MM.1S (cell line): ENCODE results near the gene ACSS3.

Source experiments
- DNase-seq: peaks from one replicate; pipeline ENCODE4 v3.0.0-alpha.2; 2015
- H2AFZ ChIP-seq: fragments of 300-600 bp; sonication (generic); 2 replicates; pipeline ENCODE4 v1.6.0; 2016; ENCODE audit warnings: antibody characterized with exemption, low read length
- H3F3A ChIP-seq: fragments of 300-600 bp; sonication (generic); 2 replicates; pipeline ENCODE4 v1.6.1; 2016; ENCODE audit warnings: mild to moderate bottlenecking, antibody characterized with exemption, low read length, moderate library complexity, mixed read lengths; ENCODE audit not compliant: insufficient read depth
- H3K27ac ChIP-seq: fragments of 300-600 bp; sonication (generic); 2 replicates; pipeline ENCODE4 v1.5.1; 2016; ENCODE audit warnings: mild to moderate bottlenecking, low read length
- H3K27me3 ChIP-seq: fragments of 300-600 bp; sonication (generic); replicated peaks from 2 replicates; pipeline ENCODE4 v1.6.0; 2016; ENCODE audit warnings: low read length; ENCODE audit not compliant: insufficient read depth
- H3K36me3 ChIP-seq: fragments of 300-600 bp; sonication (generic); replicated peaks from 2 replicates; pipeline ENCODE4 v1.6.1; 2016; ENCODE audit warnings: mild to moderate bottlenecking, low read length, mixed read lengths; ENCODE audit not compliant: insufficient read depth
- H3K4me1 ChIP-seq: fragments of 300-600 bp; sonication (generic); 2 replicates; pipeline ENCODE4 v1.6.1; 2016; ENCODE audit warnings: low read length, mixed read lengths
- H3K4me2 ChIP-seq: fragments of 300-600 bp; sonication (generic); 2 replicates; pipeline ENCODE4 v1.6.0; 2016; ENCODE audit warnings: low read depth, low read length
- H3K4me3 ChIP-seq: fragments of 300-600 bp; sonication (generic); 2 replicates; pipeline ENCODE4 v1.5.1; 2016; ENCODE audit warnings: low read length, mixed read lengths
- H3K79me2 ChIP-seq: fragments of 300-600 bp; sonication (generic); 2 replicates; pipeline ENCODE4 v1.6.1; 2016; ENCODE audit warnings: mixed run types, low read length, mixed read lengths
- H3K9ac ChIP-seq: fragments of 300-600 bp; sonication (generic); 2 replicates; pipeline ENCODE4 v1.6.1; 2016; ENCODE audit warnings: low read length, mixed read lengths
- H3K9me2 ChIP-seq: fragments of 300-600 bp; sonication (generic); replicated peaks from 2 replicates; pipeline ENCODE4 v1.6.1; 2016; ENCODE audit warnings: mild to moderate bottlenecking, low read length, mixed read lengths; ENCODE audit not compliant: insufficient read depth
- H3K9me3 ChIP-seq: fragments of 300-600 bp; sonication (generic); replicated peaks from 2 replicates; pipeline ENCODE4 v1.6.1; 2016; ENCODE audit warnings: mild to moderate bottlenecking, low read length, mixed read lengths; ENCODE audit not compliant: insufficient read depth
- H4K20me1 ChIP-seq: fragments of 300-600 bp; sonication (generic); 2 replicates; pipeline ENCODE4 v1.6.1; 2016; ENCODE audit warnings: mild to moderate bottlenecking, low read length, moderate library complexity, mixed read lengths; ENCODE audit not compliant: insufficient read depth
- CTCF ChIP-seq: fragments of 300-600 bp; sonication (generic); IDR thresholded peaks from 2 replicates; pipeline ENCODE4 v1.5.1; 2016; ENCODE audit warnings: antibody characterized with exemption, low read length, mixed read lengths
- EZH2 ChIP-seq: fragments of 300-600 bp; sonication (generic); optimal IDR thresholded peaks from 2 replicates; pipeline ENCODE3; 2017; ENCODE audit warnings: low read depth, mild to moderate bottlenecking, antibody characterized with exemption, low read length, mixed read lengths
- EZH2phosphoT487 ChIP-seq: fragments of 300-600 bp; sonication (generic); IDR thresholded peaks from 2 replicates; pipeline ENCODE4 v1.6.1; 2018; ENCODE audit warnings: antibody characterized with exemption, low read length

ACSS3 gene

GRCh38 chr12:81094718-81095360 lies 17.0 kb downstream of the ACSS3 start:
- Histone ChIP-seq H3K4me1 (no peaks in the 10 kb centered on the region), H3K27me3 (no peaks in the 10 kb centered on the region), H3K36me3 (no peaks in the 10 kb centered on the region), H3K9ac (no peak overlapping the region), H3K4me3 (no peak overlapping the region), H3K79me2 (no peaks in the 10 kb centered on the region), H3F3A (no peaks in the 10 kb centered on the region), H3K9me3 (no peaks in the 10 kb centered on the region), H3K27ac (no peak overlapping the region), H2AFZ (no peak overlapping the region), H3K9me2 (no peaks in the 10 kb centered on the region), H3K4me2 (no peak overlapping the region), H4K20me1 (no peaks in the 10 kb centered on the region)
- TF ChIP-seq CTCF = no peak
- TF ChIP-seq EZH2 = no peak
- TF ChIP-seq EZH2phosphoT487 = no peak
- DNase-seq = no peak

DNA sequence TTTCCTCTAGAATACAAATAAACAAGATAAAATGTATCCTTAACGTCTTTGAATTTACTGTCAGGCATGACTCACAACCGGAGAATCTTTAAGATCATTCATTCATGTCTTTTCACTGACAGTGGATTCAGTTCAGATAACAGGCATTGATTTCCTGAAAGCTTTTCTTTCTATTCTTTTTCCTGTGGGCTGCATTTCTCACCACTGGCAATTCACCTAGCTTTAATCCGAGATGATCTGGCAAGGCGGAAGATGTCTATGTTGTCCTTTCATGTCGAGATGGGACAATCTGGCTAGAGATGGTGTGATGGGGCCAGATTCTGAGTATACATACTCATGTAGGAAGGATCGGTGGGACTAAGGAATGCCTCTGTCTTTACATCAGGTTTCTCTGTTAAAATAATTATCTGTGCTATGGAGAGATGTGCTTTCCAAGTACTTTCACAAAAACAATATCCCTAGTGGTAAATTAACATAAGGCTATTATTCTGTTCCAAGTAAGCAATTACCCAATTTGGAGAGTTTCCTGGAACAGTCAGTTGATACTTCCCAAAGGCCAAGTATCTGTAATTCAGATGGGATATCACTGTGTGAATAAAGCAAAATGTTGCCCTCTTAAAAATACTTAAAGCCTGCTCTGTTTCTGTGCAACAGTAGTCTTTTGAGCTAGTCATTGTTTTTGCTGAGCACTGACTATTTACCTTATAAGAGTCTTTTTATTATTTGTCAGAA lies 17.8 kb downstream of the ACSS3 start:
- Histone ChIP-seq H2AFZ (no peak overlapping the region), H3K9ac (no peak overlapping the region), H3K79me2 (no peaks in the 10 kb centered on the region), H3K27ac (no peak overlapping the region), H4K20me1 (no peaks in the 10 kb centered on the region), H3K27me3 (no peaks in the 10 kb centered on the region), H3K4me1 (no peaks in the 10 kb centered on the region), H3K4me2 (no peak overlapping the region), H3K9me3 (no peaks in the 10 kb centered on the region), H3K9me2 (no peaks in the 10 kb centered on the region), H3F3A (no peaks in the 10 kb centered on the region), H3K36me3 (no peaks in the 10 kb centered on the region), H3K4me3 (no peak overlapping the region)
- TF ChIP-seq EZH2phosphoT487 = no peak
- no peak for TF ChIP-seq EZH2
- no peak for TF ChIP-seq CTCF
- DNase-seq = no peak

DNA sequence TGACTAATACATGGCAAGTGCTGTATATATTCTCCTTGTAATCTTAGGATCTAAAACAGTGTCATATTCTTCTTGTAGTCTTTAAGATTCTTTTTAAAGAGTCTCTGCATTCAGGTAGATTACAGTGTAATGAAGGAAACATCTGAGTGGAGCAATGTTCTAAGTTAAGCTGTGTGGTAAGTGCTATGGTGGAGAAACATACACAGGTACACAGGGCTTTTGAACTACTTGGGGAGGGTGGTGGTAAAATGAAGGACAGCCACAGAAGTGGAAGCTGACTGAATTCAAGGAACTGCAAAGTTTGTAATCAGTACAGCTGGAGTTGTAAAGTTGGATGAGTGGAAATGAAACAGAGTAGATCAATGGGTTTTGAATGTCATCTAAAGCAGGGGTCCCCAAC lies 27.8 kb downstream of the ACSS3 start:
- Histone ChIP-seq H3K4me1 (no peaks in the 10 kb centered on the region), H2AFZ (no peak overlapping the region), H3K9me3 (no peaks in the 10 kb centered on the region), H3K4me3 (no peak overlapping the region), H3K27ac (no peak overlapping the region), H4K20me1 (no peaks in the 10 kb centered on the region), H3K9ac (no peak overlapping the region), H3K27me3 (no peaks in the 10 kb centered on the region), H3K79me2 (no peaks in the 10 kb centered on the region), H3K36me3 (no peaks in the 10 kb centered on the region), H3F3A (no peaks in the 10 kb centered on the region), H3K9me2 (no peaks in the 10 kb centered on the region), H3K4me2 (no peak overlapping the region)
- DNase-seq = no peak
- TF ChIP-seq CTCF (no peak), EZH2 (no peak), EZH2phosphoT487 (no peak)
